GM21825 (cell line): ENCODE data around the gene FARP1.

ENCODE experiments used
- ATAC-seq: cut with Tn5 transposase; IDR thresholded peaks from one replicate; pipeline ENCODE4 v1.9.1; 2021; ENCODE audit warnings: mild to moderate bottlenecking, moderate library complexity; ENCODE audit not compliant: unreplicated experiment

The FARP1 gene

DNA sequence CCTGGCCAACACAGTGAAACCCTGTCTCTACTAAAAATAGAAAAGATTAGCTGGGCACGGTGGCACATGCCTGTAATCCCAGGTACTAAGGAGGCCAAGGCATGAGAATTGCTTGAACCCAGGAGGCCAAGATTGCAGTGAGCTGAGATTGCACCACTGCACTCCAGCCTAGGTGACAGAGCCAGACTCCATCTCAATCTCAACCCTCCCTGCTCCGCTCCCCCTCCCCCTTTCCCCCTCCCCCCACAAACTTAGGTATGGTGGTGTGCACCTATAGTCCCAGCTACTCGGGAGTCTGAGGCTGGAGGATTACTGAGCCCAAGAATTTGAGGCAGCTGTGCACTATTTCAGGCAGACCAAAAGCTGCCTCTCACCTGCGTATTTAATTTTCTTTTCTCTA is 55.8 kb downstream of the FARP1 start:
- ATAC-seq, result no peak

DNA sequence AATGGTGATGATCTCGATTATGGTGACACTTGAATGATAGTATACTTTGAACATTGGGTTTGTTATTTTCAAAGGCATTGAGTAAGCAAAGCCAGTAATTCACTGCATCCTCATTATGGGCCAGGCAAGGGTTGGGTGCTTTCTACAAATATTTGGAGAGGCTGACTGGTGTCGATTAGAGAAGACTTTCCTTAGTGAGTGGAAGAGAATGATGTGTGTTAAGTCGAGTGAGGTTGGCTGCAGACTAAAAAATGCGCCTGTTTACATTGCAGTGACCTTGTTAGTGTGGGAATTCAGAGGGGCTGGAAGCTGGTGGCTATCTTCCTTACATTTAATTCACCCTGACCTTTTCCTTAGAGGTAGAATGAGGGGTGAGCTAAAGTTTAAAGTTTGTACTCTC is 56.6 kb downstream of the FARP1 start:
- ATAC-seq, result no peak

DNA sequence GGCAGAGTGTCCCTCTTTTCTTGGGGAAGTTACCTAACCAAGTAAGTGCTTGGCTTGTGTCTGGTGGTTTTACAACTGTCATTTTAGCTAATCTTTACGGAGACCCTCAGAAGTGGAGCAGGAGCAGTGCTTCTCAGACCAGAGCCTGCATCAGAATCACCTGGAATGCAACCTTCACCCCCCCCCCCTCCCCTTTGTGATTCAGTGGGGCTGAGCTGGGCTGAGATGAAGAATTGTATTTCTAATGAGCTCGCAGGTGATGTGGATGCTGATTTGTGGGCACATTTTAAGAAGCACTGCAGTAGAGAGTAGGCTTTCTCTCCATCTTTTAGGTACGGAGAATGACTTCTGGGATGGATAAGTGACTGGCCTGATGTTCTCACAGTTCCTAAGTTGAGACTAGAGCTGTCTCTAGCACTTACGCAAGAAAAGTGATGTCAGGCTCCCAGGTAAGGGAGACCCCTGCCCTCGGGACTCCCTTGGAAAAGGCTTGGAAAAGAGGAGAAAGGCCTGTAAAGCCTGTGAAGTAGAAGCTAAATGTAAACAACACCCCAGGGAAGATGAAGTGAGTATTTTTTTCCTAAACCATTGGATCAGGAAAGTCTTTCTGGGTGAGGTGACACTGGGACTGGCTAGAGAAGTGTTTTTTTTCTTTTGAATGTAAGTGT is 57.5 kb downstream of the FARP1 start:
- ATAC-seq, result no peak

DNA sequence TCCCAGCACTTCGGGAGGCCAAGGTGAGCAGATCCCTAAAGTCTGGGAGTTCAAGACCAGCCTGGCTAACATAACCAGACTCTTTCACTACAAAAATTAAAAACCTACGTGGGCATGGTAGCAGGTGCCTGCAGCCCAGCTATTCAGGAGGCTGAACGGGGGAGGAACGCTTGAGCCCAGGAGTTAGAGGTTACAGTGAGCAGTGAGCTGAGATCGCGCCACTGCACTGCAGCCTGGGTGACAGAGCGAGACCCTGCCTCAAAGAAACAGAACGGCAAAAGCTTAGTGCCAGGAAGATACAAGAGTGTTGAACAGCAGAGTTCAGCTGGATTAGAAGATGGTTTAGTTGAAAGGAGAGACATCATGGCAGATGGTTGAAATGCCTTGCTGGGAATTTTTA is 58.3 kb downstream of the FARP1 start:
- no peak for ATAC-seq

- ATAC-seq, result no peak
These were observed 59.1 kb downstream of the FARP1 start for GRCh38 chr13:98201984-98202383.

- ATAC-seq, result no peak
These were observed 60.9 kb downstream of the FARP1 start for GRCh38 chr13:98203646-98204326.

GRCh38 chr13:98204546-98204945 is 61.7 kb downstream of the FARP1 start:
- ATAC-seq, result no peak

DNA sequence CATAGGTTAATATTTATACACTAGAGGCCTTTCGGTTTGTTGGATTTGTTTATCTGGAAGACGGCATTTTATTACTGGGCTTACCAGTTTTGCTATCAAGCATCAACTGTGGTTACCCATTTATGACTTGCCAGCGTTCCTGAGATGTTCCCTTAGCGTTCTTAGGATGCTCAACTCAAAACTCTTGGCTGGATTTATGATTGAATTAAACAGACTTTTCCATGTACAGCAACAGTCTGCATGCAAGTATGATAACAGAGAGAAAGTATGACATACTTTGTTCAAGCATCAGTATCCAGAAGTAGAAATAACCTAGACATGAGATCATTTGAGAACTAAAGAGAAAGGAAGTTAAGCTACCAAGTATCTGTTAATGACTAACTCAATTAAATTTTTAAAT is 64.1 kb downstream of the FARP1 start:
- ATAC-seq, result no peak

- no peak for ATAC-seq
These were observed 64.5 kb downstream of the FARP1 start for GRCh38 chr13:98207416-98207815.

DNA sequence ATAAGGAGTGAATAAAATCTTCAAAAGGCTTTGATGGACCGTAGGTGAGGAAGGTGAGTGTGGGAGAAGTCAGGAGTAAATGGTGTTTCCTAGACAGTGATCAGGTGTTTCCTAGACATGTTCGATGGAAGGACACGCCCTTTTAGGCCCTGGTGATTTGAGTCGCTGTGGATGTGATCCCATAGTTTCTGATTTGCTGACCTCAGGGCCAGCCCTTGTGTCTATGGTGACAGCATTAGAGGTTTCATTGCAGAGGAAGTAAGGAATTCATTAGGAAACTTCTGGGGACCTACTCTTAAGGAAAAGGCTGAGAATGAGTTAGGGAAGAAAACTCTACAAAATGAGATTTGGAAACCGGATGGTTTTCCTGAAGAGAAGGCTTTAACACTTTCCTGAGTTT is 65.7 kb downstream of the FARP1 start:
- ATAC-seq, result no peak

DNA sequence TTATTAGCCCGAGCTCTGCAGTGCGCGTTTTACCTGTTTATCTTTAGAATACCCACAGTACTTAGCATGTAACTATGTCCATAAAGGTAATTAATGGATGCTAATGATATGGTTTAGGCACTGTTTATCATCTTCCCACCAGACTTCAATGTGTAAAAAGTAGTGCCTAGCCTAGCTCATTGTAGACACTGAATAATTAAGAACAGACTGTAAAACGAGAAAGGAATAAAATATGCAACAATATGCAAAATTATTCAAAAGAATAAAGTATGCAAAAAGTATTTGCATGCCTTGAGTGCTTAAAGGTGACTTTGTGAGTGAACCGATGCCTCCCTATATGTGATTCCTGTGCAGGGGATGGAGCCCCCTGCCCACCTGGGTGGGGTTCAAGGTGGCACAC is 69.9 kb downstream of the FARP1 start:
- ATAC-seq, result no peak

DNA sequence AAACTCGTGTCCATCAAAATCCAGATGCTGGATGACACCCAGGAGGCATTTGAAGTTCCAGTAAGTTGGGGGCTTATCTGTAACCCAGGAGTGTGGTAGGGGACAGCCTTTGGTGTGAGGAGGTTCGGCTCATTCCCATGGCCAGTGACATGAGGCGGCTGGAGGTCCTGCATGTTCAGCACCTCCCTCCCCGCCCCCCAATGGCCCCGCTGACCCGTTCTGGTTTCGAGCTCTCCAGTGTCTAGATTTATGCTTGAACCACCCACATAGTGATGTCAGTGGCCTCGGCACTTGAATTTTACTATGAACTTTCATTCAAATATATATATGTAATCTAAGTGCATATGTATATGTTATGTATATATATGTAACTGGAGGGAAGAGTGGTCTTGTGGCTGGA is 70.5 kb downstream of the FARP1 start:
- ATAC-seq, result no peak

DNA sequence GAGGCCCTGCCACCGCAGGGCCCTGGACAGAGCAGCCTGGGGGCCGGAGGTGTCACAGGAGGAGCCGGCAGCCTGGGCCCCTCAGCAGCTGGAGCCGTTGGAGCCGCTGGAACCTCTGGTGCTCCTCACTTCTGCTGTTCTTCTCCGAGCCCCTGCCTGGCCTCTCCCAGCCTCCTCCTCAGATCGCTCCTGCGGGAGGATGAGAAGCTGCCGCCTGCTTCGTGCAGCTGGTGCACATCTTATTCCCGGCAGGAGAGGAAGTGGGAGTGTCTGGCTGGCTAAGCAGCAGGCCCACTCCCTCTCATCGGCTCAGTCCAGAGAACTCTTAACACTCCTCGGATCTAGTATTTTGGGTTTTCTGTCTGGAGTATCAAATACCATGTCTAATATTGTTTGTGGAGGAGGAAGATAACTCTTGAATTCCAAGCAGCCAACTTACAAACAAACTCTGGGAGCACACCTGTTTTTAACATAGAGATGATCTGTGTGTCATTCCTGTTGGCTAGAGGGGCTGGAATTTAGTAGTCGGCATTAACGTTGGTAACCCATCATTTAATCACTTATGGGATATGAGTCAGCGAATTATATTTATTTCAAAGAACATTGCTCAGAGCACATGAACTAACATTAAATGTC is 71.2 kb downstream of the FARP1 start:
- no peak for ATAC-seq

DNA sequence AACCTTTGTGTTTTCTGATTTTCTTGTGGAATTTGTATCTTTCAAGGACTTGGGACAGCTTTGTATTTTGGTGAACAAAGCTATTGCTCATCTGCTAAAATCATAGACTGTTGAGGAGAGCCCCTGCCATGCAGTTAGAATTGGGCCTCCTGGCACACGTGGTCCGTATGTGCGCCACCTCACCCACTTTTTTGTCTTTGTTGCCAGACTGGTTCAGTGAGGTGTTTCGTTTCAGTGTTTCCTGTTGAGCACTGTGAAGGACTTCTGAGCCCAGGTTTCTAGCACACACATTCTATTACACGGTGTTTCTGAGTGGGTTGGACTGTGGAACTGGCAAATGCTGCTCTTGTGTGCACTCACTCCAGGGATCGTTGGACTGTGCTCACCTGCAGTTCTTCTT is 71.8 kb downstream of the FARP1 start:
- no peak for ATAC-seq

DNA sequence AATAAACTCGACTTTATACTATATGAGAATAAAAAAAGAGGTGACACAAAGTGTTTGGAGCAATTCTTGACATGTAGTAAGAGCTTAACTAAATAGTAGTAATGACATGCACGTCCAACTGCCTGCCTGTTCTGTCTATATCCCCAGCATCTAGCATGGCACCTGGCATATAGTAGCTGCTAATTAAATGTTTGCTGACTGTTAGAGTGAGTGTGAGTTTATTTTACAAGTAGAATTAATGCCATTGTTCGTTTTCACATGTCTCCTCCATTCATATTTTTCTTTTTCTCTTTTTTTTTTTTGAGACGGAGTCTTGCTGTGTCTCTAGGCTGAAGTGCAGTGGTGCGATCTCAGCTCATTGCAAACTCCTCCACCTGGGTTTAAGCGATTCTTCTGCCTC is 72.6 kb downstream of the FARP1 start:
- no peak for ATAC-seq

- ATAC-seq, result no peak
These were observed 73.3 kb downstream of the FARP1 start for GRCh38 chr13:98216135-98216565.

DNA sequence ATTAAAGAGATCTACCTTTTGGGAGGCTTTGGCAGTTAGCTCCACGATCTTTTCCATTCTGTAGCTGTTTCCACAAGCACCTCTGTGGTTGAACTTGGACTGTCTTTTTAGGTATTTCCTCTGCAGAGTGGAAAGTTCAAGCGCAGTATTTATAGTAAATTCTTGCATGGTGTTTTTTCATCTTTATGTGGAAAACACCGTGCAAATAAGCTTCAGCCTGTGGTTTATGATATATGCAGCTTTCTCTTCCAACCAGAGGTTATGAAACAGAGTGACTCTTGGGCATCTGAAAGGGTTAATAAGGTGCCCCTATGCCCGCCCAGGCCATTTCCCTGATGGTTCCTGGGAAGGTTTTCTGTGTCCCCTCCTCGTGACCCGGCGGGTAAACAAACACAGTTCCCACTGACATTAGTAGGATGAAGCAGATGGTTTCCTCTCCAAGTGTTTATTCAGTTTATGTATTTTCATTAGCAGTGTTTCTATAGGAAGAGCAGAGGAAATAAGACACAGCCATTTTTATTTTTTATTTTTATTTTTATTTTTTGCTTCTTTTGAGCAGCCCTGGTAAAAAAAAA is 73.9 kb downstream of the FARP1 start:
- ATAC-seq, result no peak

- no peak for ATAC-seq
These were observed 74.7 kb downstream of the FARP1 start for GRCh38 chr13:98217597-98217996.

DNA sequence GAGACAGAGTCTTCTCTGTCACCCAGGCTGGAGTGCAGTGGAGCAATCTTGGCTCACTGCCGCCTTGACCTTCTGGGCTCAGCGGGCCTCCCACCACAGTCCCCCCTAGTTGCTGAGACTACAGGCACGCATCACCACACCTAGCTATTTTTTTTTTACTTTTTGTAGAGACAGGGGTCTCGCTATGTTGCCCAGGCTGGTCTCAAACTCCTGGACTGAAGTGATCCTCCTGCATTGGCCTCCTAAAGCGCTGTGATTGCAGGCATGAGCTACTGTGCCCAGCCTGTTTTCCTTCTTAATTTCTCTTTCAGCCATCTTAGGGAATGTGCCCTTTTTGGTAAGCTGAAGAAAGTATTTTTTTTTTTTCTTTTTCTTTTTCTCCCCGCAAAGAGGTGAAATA is 76.8 kb downstream of the FARP1 start:
- no peak for ATAC-seq

DNA sequence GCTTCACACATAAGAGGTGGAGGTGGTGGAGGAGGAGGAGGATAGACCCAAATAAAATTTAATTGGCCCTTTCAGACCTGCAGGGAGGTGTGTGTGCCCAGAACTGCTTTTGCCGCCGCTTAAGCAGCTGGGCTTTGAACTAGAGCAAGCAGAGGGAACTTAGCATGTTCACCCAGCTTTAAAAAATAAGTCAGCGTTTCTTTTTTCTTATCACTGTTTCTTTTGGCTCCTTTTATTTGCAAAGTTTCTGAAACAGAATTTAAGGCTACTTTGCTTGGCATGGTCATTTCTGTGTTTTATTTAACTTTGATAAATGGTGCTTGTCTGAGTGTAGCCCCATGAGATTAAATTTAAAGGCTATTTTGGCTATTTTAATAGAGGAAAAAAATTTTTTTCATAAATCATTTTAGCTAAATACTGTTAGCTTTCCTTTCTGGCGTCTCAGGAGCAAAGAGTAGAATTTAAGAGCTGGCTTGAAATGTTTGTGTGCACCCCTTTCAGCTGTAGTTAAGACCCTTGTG is 77.4 kb downstream of the FARP1 start:
- ATAC-seq, result no peak

GRCh38 chr13:98221234-98221633 is 78.3 kb downstream of the FARP1 start:
- ATAC-seq, result no peak

DNA sequence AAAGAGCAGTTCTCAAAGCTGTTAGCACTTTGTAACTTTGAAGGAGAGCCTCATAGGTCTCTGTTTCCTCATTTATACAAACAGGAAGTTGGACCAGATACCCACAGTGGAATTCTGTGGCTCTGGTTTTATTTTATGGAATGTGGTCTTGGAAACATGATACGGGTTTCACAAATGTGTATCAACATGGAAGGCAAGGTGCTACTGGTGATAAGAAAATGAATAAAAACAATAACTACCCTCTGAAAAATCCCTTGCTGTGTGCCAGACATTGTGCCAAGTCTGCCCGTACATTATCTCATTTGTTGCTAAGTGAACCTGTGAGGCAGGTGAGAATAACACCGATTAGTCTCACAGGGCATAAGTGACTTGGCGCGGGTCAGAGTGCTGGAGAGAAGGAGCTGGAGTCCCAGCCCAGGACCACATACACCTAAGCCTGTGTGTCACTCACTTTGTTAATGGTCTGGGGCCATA is 79.2 kb downstream of the FARP1 start:
- no peak for ATAC-seq
